WI38 (cell line): ENCODE data around the gene LCA5L.
"Not testable (repeated sequence)": the region's sequence is repeated elsewhere in the genome, so short reads cannot be mapped to it uniquely, and the experiment has no call there.

Experiments
- H3K4me3 ChIP-seq: 2 replicates; pipeline ENCODE4 v1.5.1; 2011; ENCODE audit warnings: low read depth, mild to moderate bottlenecking, control low read depth, low read length
- CTCF ChIP-seq: IDR thresholded peaks from 2 replicates; pipeline ENCODE4 v1.5.1; 2012; ENCODE audit warnings: low read depth, mild to moderate bottlenecking, control low read depth, low read length

Gene LCA5L

GRCh38 chr21:39430954-39431353 is 14.6 kb downstream of the LCA5L start:
- no peak overlapping the region for H3K4me3 ChIP-seq
- no peak for TF ChIP-seq CTCF

GRCh38 chr21:39430457-39430856 is 15.1 kb downstream of the LCA5L start:
- TF ChIP-seq CTCF = no peak
- no peak overlapping the region for H3K4me3 ChIP-seq

- TF ChIP-seq CTCF = no peak
- H3K4me3 ChIP-seq = no peak overlapping the region
Observed at GRCh38 chr21:39430016-39430415, 15.6 kb downstream of the LCA5L start.

- H3K4me3 ChIP-seq = no peak overlapping the region
- no peak for TF ChIP-seq CTCF
Observed at GRCh38 chr21:39429445-39429844, 16.1 kb downstream of the LCA5L start.

GRCh38 chr21:39422527-39423241 is 22.9 kb downstream of the LCA5L start:
- no peak for TF ChIP-seq CTCF
- no peak overlapping the region for H3K4me3 ChIP-seq

DNA sequence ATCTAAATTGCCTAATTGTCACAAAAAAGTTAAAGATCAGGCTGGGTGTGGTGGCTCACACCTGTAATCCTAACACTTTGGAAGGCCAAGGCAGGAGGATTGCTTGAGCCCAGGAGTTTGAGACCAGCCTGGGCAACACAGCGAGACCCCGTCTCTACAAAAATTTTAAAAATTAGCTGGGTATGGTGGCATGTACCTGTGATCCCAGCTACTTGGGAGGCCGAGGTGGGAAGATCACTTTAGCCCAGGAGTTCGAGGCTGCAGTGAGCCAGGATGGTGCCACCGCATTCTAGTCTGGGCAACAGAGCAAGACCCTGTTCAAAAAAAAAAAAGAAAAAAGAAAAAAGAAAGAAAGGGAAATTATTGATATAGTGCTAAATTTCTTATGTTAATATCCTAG is 26.4 kb downstream of the LCA5L start:
- not testable (repeated sequence) for H3K4me3 ChIP-seq

DNA sequence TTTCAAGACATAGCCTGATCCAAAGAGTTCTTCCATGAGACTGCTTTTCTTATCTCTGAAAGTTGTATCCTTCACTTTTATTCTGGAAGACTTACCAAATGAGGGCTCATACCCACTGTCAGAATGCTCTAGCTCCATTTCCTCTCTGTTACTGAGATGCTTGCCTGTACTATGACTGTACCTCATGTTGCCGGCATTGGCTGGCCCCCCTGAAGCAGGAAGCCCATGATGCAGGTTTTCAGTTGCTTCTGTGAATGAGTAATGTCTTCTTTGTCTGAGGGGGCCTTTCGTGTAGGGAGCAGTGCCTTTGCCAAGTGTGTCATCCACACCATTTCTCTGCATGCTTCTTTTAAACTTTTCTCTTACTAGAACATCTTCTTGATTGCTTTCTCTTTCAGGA is 39.5 kb downstream of the LCA5L start:
- no peak for TF ChIP-seq CTCF
- H3K4me3 ChIP-seq = no peak overlapping the region

GRCh38 chr21:39400173-39400572 is 45.4 kb downstream of the LCA5L start:
- no peak for TF ChIP-seq CTCF
- H3K4me3 ChIP-seq = no peak overlapping the region
